ENCODE results near the gene RAD9A. TPM values are rescaled to one million over a fixed set of nuclear protein-coding genes. Genes with fewer than 3 reads are reported as not detected.
A peak's percentile ranks its signal among the peaks of the same experiment; 100 is the strongest.

The RAD9A gene
- total RNA-seq, 1 donor: 7.6 TPM

DNA sequence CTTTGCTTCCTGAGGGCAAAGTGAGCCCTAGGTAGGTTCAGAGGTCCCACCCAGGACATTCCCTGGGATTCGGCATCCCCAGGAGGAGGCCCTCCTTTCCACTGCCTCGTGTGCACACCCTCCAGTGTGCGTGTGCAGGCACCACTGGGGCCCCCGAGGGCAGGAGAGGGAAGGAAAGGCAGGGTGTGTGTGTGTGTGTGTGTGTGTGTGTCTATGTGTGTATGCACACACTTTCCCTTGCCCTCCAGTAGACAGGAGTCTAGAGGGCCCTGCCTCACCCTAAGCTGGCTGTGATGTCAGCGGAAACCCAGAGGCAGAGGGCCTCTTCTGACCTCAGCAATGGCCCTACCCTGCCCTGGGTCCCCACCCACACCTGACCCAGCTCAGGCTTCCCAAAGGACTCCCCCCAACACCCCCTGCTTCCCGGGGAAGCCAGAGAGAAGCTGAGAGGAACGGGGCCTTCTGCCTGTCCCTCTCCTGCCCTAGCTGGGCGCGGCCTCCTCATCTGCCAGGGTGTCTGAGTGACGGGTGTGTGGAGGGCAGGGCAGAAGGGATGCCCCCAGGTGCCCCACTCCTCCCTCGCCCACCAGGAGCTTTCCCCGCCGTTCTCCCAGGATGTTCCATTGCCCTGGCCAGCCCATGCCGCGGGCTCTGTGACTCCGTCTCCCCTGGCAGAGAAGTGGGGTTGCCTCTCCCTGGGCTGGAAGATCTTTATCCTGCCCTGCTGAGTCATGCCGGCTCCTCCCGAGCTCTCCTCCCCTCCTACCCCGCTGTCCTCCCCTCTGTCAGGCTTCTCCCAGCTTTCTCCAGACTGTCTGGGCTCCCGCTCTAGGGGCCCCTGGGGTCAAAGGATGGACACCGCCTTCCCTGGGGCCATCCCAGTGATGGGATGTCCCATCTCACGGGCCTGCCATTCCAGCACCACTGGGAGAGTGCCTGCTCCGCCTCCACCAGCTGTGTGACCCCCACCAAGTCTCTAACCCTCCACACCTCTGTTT is 12.4 kb upstream of the RAD9A start:
- Histone ChIP-seq H3K27ac (ENCODE audit: low read depth, low read length) (peak overlapping the region; percentile 65), H3K4me3 (ENCODE audit: insufficient read depth, low read length) (no peak overlapping the region), H2AFZ (ENCODE audit: low read length) (peak overlapping the region; percentile 63), H3K4me2 (ENCODE audit: insufficient read depth, low read length) (no peak overlapping the region), H3K4me1 (ENCODE audit: insufficient read depth, low read length) (peaks cover 41% of the 10 kb centered on the region), H3K27me3 (ENCODE audit: insufficient read depth, low read length) (no peaks in the 10 kb centered on the region), H3K79me2 (ENCODE audit: insufficient read depth, low read length) (no peaks in the 10 kb centered on the region), H3K9me3 (ENCODE audit: low read depth, low read length) (no peaks in the 10 kb centered on the region), H3K36me3 (ENCODE audit: insufficient read depth, low read length) (no peaks in the 10 kb centered on the region), H4K20me1 (ENCODE audit: insufficient read depth, low read length) (no peaks in the 10 kb centered on the region)
- peak; percentile 97 for DNase-seq (ENCODE audit: insufficient read length, low spot score, missing footprints)
- TF ChIP-seq, protein P1, sequence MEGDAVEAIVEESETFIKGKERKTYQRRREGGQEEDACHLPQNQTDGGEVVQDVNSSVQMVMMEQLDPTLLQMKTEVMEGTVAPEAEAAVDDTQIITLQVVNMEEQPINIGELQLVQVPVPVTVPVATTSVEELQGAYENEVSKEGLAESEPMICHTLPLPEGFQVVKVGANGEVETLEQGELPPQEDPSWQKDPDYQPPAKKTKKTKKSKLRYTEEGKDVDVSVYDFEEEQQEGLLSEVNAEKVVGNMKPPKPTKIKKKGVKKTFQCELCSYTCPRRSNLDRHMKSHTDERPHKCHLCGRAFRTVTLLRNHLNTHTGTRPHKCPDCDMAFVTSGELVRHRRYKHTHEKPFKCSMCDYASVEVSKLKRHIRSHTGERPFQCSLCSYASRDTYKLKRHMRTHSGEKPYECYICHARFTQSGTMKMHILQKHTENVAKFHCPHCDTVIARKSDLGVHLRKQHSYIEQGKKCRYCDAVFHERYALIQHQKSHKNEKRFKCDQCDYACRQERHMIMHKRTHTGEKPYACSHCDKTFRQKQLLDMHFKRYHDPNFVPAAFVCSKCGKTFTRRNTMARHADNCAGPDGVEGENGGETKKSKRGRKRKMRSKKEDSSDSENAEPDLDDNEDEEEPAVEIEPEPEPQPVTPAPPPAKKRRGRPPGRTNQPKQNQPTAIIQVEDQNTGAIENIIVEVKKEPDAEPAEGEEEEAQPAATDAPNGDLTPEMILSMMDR (IDR thresholded peaks at IDR 0.05; ENCODE audit: extremely low read depth, low read depth, low read length): no peak

DNA sequence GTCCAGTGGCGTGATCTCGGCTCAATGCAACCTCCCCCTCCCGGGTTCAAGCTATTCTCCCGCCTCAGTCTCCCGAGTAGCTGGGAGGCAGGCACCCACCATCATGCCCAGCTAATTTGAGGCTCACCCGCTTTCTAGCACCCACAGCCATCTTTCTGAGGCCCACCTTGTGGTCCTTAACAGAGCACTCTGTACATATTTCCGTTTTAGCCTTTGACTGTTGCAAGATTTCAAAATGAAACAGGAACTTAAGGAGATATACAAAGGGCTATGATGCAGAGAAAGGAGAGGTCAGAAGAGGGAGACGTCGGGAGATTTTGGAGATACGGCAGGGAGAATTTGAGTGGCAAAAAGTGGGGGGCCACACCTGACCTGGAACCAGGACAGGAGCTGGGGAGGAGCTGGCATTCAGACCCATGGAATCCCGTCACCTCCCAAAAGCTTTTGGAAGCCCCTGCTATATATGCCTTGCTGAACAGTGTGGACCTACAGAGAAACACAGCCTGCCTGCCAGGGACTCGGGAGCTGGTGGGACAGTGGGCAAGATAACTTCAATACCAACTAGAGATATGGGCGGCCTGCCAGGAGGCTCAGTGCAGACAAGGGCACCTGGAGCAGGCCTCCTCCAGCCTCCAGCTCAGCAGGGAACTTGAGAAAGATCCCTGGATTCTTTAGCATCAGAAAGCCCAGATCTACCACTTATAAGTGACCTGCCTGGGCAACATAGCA is 10.4 kb upstream of the RAD9A start:
- TF ChIP-seq, protein P1 (IDR thresholded peaks at IDR 0.05; ENCODE audit: extremely low read depth, low read depth, low read length): no peak
- H4K20me1 ChIP-seq (ENCODE audit: insufficient read depth, low read length): no peaks in the 10 kb centered on the region
- DNase-seq (ENCODE audit: insufficient read length, low spot score, missing footprints): peak; percentile 57
- no peak overlapping the region for H3K27ac ChIP-seq (ENCODE audit: low read depth, low read length)
- H3K27me3 ChIP-seq (ENCODE audit: insufficient read depth, low read length): no peaks in the 10 kb centered on the region
- no peaks in the 10 kb centered on the region for H3K9me3 ChIP-seq (ENCODE audit: low read depth, low read length)
- no peak overlapping the region for H3K4me3 ChIP-seq (ENCODE audit: insufficient read depth, low read length)
- H3K79me2 ChIP-seq (ENCODE audit: insufficient read depth, low read length): no peaks in the 10 kb centered on the region
- no peak overlapping the region for H2AFZ ChIP-seq (ENCODE audit: low read length)
- no peaks in the 10 kb centered on the region for H3K36me3 ChIP-seq (ENCODE audit: insufficient read depth, low read length)
- H3K4me1 ChIP-seq (ENCODE audit: insufficient read depth, low read length): peaks cover 37% of the 10 kb centered on the region
- H3K4me2 ChIP-seq (ENCODE audit: insufficient read depth, low read length): no peak overlapping the region

DNA sequence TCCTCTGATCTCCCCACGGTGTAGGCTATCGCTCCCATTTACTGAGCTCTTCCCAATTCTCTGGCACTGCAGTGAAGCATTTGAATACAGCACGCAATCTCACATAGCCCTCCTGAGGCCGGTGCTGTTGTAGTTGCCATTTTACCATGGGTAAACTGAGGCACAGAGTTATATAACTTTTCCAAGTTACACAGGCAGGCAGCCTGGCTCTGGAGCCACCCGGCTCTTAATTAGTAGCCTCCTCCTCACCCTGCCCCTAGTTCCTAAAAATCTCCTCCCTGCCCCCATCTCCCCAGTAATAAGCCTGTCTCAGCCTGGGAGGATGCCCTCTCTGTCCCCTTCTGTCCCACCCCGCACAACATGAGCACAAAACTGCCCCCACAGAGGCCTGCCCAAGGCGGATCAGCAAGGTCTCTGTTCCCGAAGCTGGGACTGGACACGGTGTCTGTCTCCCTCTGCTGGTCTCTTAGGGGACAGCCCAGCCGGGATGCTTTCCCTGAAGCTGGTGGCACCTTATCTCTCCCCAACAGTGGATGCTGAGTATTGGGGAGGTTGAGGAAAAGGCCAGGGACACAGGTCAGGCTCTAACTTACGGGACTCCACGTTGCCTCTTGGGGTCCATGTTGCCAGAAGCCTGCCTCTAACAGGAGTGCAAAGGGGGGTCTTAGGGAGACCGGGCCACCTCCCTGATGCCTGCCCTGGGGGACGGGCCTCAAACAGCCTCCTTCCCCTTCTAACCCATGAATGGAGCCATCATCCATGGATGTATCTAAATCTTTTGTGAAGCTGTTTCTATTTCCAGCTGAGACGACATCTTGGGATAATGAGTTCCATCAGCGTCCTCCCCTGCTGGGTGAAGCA is 9.3 kb upstream of the RAD9A start:
- peak; percentile 97 for DNase-seq (ENCODE audit: insufficient read length, low spot score, missing footprints)
- H2AFZ ChIP-seq (ENCODE audit: low read length): no peak overlapping the region
- H3K36me3 ChIP-seq (ENCODE audit: insufficient read depth, low read length): no peaks in the 10 kb centered on the region
- H4K20me1 ChIP-seq (ENCODE audit: insufficient read depth, low read length): no peaks in the 10 kb centered on the region
- H3K9me3 ChIP-seq (ENCODE audit: low read depth, low read length): no peaks in the 10 kb centered on the region
- no peak overlapping the region for H3K27ac ChIP-seq (ENCODE audit: low read depth, low read length)
- no peak overlapping the region for H3K4me3 ChIP-seq (ENCODE audit: insufficient read depth, low read length)
- no peaks in the 10 kb centered on the region for H3K27me3 ChIP-seq (ENCODE audit: insufficient read depth, low read length)
- no peaks in the 10 kb centered on the region for H3K79me2 ChIP-seq (ENCODE audit: insufficient read depth, low read length)
- H3K4me1 ChIP-seq (ENCODE audit: insufficient read depth, low read length): peaks cover 33% of the 10 kb centered on the region
- no peak overlapping the region for H3K4me2 ChIP-seq (ENCODE audit: insufficient read depth, low read length)
- TF ChIP-seq, protein P1 (IDR thresholded peaks at IDR 0.05; ENCODE audit: extremely low read depth, low read depth, low read length): peak; percentile 98
